ENCODE results near the gene NATD1. TPM values are rescaled to one million over a fixed set of nuclear protein-coding genes. Genes with fewer than 3 reads are reported as not detected.

NATD1 gene
- total RNA-seq, 1 experiment from 2014 or later, result 0.75 TPM

DNA sequence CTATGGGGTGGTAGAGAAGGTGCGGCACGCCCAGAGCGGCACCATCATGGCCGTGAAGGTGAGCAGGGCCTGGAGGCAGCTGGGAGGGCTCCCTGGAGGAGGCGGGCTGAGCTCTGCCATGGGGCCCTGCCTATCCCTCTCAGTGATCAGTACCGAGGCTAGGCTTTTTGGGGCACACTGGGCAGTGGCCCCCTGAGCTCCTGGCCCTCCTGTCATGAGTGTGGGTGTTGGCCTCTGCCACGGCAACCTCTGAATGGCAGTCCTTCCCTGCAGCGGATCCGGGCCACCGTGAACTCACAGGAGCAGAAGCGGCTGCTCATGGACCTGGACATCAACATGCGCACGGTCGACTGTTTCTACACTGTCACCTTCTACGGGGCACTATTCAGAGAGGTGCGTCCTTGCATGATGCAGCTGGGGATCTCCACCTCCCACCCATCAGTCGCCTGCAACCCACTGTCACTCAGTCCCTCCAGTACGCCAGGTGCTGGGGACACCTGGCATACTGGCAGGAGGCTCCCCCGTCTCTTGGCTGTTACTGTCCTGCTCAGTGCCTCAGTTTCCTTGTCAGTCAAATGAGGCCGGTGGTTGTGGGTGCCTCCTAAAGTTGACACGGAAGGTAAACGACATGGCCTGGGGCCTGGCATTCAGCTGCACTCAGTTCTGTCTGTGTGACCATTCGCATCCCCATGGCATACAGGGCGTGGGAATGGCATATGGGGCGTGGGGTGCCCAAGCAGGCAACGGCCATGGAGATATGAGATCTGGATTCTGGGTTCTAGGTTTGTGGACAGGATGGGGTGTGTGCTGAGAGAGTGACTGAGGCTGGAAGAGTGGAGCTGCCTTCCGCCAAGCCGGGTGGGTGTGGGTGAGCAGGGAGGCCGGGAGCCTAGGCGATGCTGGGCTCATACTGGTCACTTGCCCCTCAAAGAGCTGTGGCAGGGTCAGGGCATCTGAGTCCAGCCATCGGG lies 47.7 kb upstream of the NATD1 start:
- BruUV-seq (replicated peaks), result no TSS peak
- no peak for DNase-seq (ENCODE audit: low spot score)
- H3K27ac ChIP-seq (ENCODE audit: low read depth, low read length, poor library complexity, severe bottlenecking), result no peak overlapping the region
- H3K4me1 ChIP-seq (ENCODE audit: insufficient read depth, low read length, poor library complexity, severe bottlenecking), result no peaks in the 10 kb centered on the region
- peaks cover 10% of the 10 kb centered on the region for H3K36me3 ChIP-seq (ENCODE audit: insufficient read depth, low read length, poor library complexity, severe bottlenecking)
- no peak overlapping the region for H3K4me3 ChIP-seq (ENCODE audit: low read depth, low read length, poor library complexity, severe bottlenecking)
- POLR2A ChIA-PET (ENCODE audit: low non-redundant PET), result no interaction called here
- no peak for TF ChIP-seq EZH2 (IDR thresholded peaks at IDR 0.05; ENCODE audit: borderline replicate concordance, low read depth, low read length, poor library complexity, severe bottlenecking)
- TF ChIP-seq, protein P1, sequence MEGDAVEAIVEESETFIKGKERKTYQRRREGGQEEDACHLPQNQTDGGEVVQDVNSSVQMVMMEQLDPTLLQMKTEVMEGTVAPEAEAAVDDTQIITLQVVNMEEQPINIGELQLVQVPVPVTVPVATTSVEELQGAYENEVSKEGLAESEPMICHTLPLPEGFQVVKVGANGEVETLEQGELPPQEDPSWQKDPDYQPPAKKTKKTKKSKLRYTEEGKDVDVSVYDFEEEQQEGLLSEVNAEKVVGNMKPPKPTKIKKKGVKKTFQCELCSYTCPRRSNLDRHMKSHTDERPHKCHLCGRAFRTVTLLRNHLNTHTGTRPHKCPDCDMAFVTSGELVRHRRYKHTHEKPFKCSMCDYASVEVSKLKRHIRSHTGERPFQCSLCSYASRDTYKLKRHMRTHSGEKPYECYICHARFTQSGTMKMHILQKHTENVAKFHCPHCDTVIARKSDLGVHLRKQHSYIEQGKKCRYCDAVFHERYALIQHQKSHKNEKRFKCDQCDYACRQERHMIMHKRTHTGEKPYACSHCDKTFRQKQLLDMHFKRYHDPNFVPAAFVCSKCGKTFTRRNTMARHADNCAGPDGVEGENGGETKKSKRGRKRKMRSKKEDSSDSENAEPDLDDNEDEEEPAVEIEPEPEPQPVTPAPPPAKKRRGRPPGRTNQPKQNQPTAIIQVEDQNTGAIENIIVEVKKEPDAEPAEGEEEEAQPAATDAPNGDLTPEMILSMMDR (conservative IDR thresholded peaks at IDR 0.05; ENCODE audit: low read depth, low read length), result no peak
- CTCF ChIA-PET, result no interaction called here
- no peaks in the 10 kb centered on the region for H3K27me3 ChIP-seq (replicated peaks; ENCODE audit: insufficient read depth, low read depth, low read length, poor library complexity)
- intact Hi-C loops (cut with micrococcal nuclease; ENCODE audit: unreplicated experiment), result no loop called here
- peaks cover 13% of the 10 kb centered on the region for H3K9me3 ChIP-seq (ENCODE audit: low read depth, low read length, poor library complexity, severe bottlenecking)

DNA sequence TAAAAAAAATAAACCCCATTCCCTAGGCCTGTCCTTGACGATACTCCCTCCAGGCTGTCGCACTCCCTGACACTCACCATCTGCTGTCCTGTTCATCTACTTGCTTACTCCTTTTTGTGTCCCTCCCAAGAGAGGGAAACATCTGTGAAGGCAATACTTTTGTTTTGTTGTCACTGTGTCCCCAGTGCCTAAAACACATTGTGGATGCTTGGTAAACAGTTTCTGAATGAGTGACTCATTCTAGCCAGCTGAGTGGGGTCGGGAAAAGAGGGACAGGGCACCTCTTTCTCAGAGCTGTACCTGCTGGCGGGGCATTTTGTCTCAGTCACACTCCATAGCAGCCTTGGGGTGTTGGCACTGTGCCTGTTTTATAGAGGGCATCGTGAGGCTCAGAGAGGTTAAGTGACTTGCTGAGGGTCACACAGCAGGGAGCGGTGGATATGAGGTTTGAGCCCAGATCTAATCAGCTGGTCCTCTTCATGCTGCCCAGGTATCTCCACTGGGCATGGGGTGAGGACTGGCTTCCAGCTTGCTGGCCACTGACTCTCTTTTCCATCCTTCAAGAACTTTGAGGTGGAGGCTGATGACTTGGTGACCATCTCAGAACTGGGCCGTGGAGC lies 46.9 kb upstream of the NATD1 start:
- Histone ChIP-seq H3K9me3 (ENCODE audit: low read depth, low read length, poor library complexity, severe bottlenecking) (peaks cover 18% of the 10 kb centered on the region), H3K27ac (ENCODE audit: low read depth, low read length, poor library complexity, severe bottlenecking) (no peak overlapping the region), H3K36me3 (ENCODE audit: insufficient read depth, low read length, poor library complexity, severe bottlenecking) (peaks cover 10% of the 10 kb centered on the region), H3K4me1 (ENCODE audit: insufficient read depth, low read length, poor library complexity, severe bottlenecking) (no peaks in the 10 kb centered on the region), H3K4me3 (ENCODE audit: low read depth, low read length, poor library complexity, severe bottlenecking) (no peak overlapping the region), H3K27me3 (replicated peaks; ENCODE audit: insufficient read depth, low read depth, low read length, poor library complexity) (no peaks in the 10 kb centered on the region)
- no TSS peak for BruUV-seq (replicated peaks)
- ChIA-PET POLR2A (ENCODE audit: low non-redundant PET) (no interaction called here), CTCF (no interaction called here)
- intact Hi-C loops (cut with micrococcal nuclease; ENCODE audit: unreplicated experiment), result no loop called here
- DNase-seq (ENCODE audit: low spot score), result no peak
- no peak for TF ChIP-seq EZH2 (IDR thresholded peaks at IDR 0.05; ENCODE audit: borderline replicate concordance, low read depth, low read length, poor library complexity, severe bottlenecking)
- TF ChIP-seq, protein P1 (conservative IDR thresholded peaks at IDR 0.05; ENCODE audit: low read depth, low read length), result no peak

DNA sequence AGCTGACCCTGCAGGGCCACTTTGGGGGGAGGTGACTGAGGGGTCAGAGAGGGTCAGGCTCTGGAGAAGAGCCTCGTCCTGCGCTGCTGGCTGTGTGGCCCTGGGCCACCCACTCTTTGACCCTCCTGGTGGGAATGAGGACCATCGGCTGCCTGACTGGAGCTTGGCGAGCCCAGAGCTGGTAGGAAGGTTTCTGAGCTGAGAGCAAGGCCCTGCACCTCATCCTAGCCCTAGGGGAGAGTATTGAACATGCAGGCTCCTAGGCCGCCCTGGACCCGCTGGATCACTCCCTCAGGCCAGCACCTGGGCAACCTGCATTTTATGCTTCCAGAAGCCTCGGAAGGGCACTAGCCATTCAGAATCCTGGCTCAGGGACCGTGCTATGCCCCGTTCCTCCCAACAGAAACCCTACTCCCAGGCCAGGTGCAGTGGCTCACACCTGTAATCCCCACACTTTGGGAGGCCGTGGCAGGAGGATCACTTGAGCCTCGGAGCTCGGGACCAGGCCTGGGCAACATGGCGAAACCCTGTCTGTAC lies 45.8 kb upstream of the NATD1 start:
- intact Hi-C loops (cut with micrococcal nuclease; ENCODE audit: unreplicated experiment), result no loop called here
- Histone ChIP-seq H3K27ac (ENCODE audit: low read depth, low read length, poor library complexity, severe bottlenecking) (no peak overlapping the region), H3K4me1 (ENCODE audit: insufficient read depth, low read length, poor library complexity, severe bottlenecking) (no peaks in the 10 kb centered on the region), H3K9me3 (ENCODE audit: low read depth, low read length, poor library complexity, severe bottlenecking) (peaks cover 15% of the 10 kb centered on the region), H3K36me3 (ENCODE audit: insufficient read depth, low read length, poor library complexity, severe bottlenecking) (peaks cover 6% of the 10 kb centered on the region), H3K27me3 (replicated peaks; ENCODE audit: insufficient read depth, low read depth, low read length, poor library complexity) (no peaks in the 10 kb centered on the region), H3K4me3 (ENCODE audit: low read depth, low read length, poor library complexity, severe bottlenecking) (no peak overlapping the region)
- no peak for DNase-seq (ENCODE audit: low spot score)
- POLR2A ChIA-PET (ENCODE audit: low non-redundant PET), result no interaction called here
- BruUV-seq (replicated peaks), result no TSS peak
- TF ChIP-seq, protein P1 (conservative IDR thresholded peaks at IDR 0.05; ENCODE audit: low read depth, low read length), result no peak
- CTCF ChIA-PET, result no interaction called here
